HCT116 (cell line): ENCODE measurements around the gene FOXJ2. TPM values are rescaled to one million over a fixed set of nuclear protein-coding genes. Genes with fewer than 3 reads are reported as not detected.

Experiments
- ATAC-seq: fragments of 200-7000 bp; cut with Tn5 transposase; 2 replicates; pipeline ENCODE4 v1.9.1; 2020; ENCODE audit warnings: mild to moderate bottlenecking, moderate library complexity
- BruUV-seq: library from RNA; stranded (reverse); fragments of 400-500 nt; replicated peaks from 2 replicates; lab custom pipeline; 2021; lab: Mats Ljungman, UMichigan
- CTCF ChIA-PET: fragments of 300-600 bp; sonication (Branson Sonifier 250); formaldehyde crosslinking; loops from one replicate; lab custom pipeline; 2021; ENCODE audit warnings: antibody characterized with exemption; lab: Charles Lee
- POLR2A ChIA-PET: fragments of 300-600, 350-600 bp; sonication (Branson Sonifier 250); formaldehyde crosslinking; loops from one replicate; lab custom pipeline; 2021; ENCODE audit warnings: antibody characterized with exemption; lab: Charles Lee
- RAD21 ChIA-PET, 2 experiments: fragments of 300-600 bp; sonication (Branson Sonifier 250); formaldehyde crosslinking; loops; one replicate each; lab custom pipeline; 2023; ENCODE audit warnings: low total read pairs in 2 of 2; ENCODE audit not compliant: uncharacterized antibody in 2 of 2, unreplicated experiment in 2 of 2, low non-redundant PET in 1 of 2; lab: Charles Lee
- DNase-seq: peaks from one replicate; pipeline ENCODE4 v3.0.0-alpha.2; 2010; ENCODE audit warnings: low read depth, low spot score
- H2AFZ ChIP-seq: fragments of 200-600 bp; shearing (Covaris generic), sonication (generic); 2 replicates; pipeline ENCODE4 v1.6.1; 2017; ENCODE audit warnings: low read depth, mixed run types, mixed read lengths, antibody characterized with exemption, low read length; ENCODE audit not compliant: poor library complexity, severe bottlenecking
- H3K27ac ChIP-seq: 2 replicates; pipeline ENCODE4 v1.5.1; 2012; ENCODE audit warnings: low read depth, low read length
- H3K27me3 ChIP-seq: fragments of 200-600 bp; sonication (generic); 2 replicates; pipeline ENCODE4 v1.6.1; 2016; ENCODE audit warnings: mixed run types, low read length, mixed read lengths; ENCODE audit not compliant: insufficient read depth
- H3K36me3 ChIP-seq, 2 experiments: fragments of 200-500 bp in 1 of 2; fragments of 200-600 bp in 1 of 2; sonication (Bioruptor generic) in 1 of 2; sonication (generic) in 1 of 2; 2 replicates each; pipeline versions ENCODE4 v1.5.1 to v1.6.1; 2014 to 2016; ENCODE audit warnings: low read length in 2 of 2, inconsistent platforms in 1 of 2, mixed read lengths in 1 of 2, mixed run types in 1 of 2; ENCODE audit not compliant: insufficient read depth in 2 of 2, control insufficient read depth in 1 of 2
- H3K4me1 ChIP-seq, 2 experiments: fragments of 200-600 bp in 1 of 2; sonication (generic) in 1 of 2; 2 replicates each; pipeline versions ENCODE4 v1.5.1 to v1.6.1; 2012 to 2017; ENCODE audit warnings: low read length in 2 of 2, inconsistent platforms in 1 of 2, mild to moderate bottlenecking in 1 of 2, mixed read lengths in 1 of 2, mixed run types in 1 of 2, moderate library complexity in 1 of 2; ENCODE audit not compliant: insufficient read depth in 2 of 2, control insufficient read depth in 1 of 2
- H3K4me2 ChIP-seq: fragments of 200-600 bp; sonication (generic); 2 replicates; pipeline ENCODE4 v1.6.1; 2017; ENCODE audit warnings: mixed run types, low read length, mixed read lengths
- H3K4me3 ChIP-seq, 2 experiments: fragments of 200-600 bp in 1 of 2; sonication (generic) in 1 of 2; replicated peaks in 1 of 2; 2 replicates each; pipeline ENCODE4 v1.5.1; 2011 to 2016; ENCODE audit warnings: low read length in 2 of 2, control low read depth in 1 of 2, low read depth in 1 of 2, mild to moderate bottlenecking in 1 of 2, mixed read lengths in 1 of 2, mixed run types in 1 of 2
- H3K79me2 ChIP-seq: fragments of 200-600 bp; sonication (generic); 2 replicates; pipeline ENCODE4 v1.6.1; 2017; ENCODE audit warnings: mild to moderate bottlenecking, mixed run types, low read length, moderate library complexity, mixed read lengths; ENCODE audit not compliant: insufficient read depth
- H3K9ac ChIP-seq: fragments of 200-600 bp; sonication (generic); 2 replicates; pipeline ENCODE4 v1.6.1; 2016; ENCODE audit warnings: low read length, mixed read lengths
- H3K9me2 ChIP-seq: fragments of 200-600 bp; sonication (generic), shearing (Covaris generic); 2 replicates; pipeline ENCODE4 v1.6.1; 2017; ENCODE audit warnings: mixed run types, mild to moderate bottlenecking, moderate library complexity; ENCODE audit not compliant: insufficient read depth
- H3K9me3 ChIP-seq, 2 experiments: fragments of 200-500 bp in 1 of 2; fragments of 200-600 bp in 1 of 2; sonication (Bioruptor generic) in 1 of 2; sonication (generic) in 1 of 2; 2 replicates each; pipeline ENCODE4 v1.6.1; 2014 to 2017; ENCODE audit warnings: low read length in 2 of 2, mixed read lengths in 2 of 2, inconsistent platforms in 1 of 2, low read depth in 1 of 2, mild to moderate bottlenecking in 1 of 2, mixed run types in 1 of 2, moderate library complexity in 1 of 2; ENCODE audit not compliant: control insufficient read depth in 1 of 2, insufficient read depth in 1 of 2
- H4K20me1 ChIP-seq: fragments of 200-600 bp; sonication (generic), shearing (Covaris generic); 2 replicates; pipeline ENCODE4 v1.6.1; 2017; ENCODE audit warnings: mixed run types, mild to moderate bottlenecking, moderate library complexity; ENCODE audit not compliant: insufficient read depth
- CEBPB ChIP-seq: IDR thresholded peaks from 2 replicates; pipeline ENCODE4 v1.6.1; 2012; ENCODE audit warnings: low read depth
- CTCF ChIP-seq, 3 experiments: fragments of 200-600 bp in 1 of 3; sonication (generic) in 1 of 3; IDR thresholded peaks in 2 of 3; conservative IDR thresholded peaks in 1 of 3; 2 replicates each; pipeline ENCODE4 v1.5.1; 2012 to 2017; ENCODE audit warnings: low read depth in 2 of 3, low read length in 2 of 3, antibody characterized with exemption in 1 of 3, borderline replicate concordance in 1 of 3, control low read depth in 1 of 3, mild to moderate bottlenecking in 1 of 3, mixed read lengths in 1 of 3, mixed run types in 1 of 3, moderate library complexity in 1 of 3; ENCODE audit not compliant: insufficient read depth in 1 of 3
- ELF1 ChIP-seq: IDR thresholded peaks from 2 replicates; pipeline ENCODE4 v1.6.1; 2012; ENCODE audit warnings: low read depth, borderline replicate concordance
- RAD21 ChIP-seq: IDR thresholded peaks from 2 replicates; pipeline ENCODE4 v1.6.1; 2012; ENCODE audit warnings: low read depth, mild to moderate bottlenecking
- SP1 ChIP-seq: IDR thresholded peaks from 2 replicates; pipeline ENCODE4 v1.6.1; 2012; ENCODE audit warnings: low read depth
- SRF ChIP-seq: IDR thresholded peaks from 2 replicates; pipeline ENCODE4 v1.6.1; 2012; ENCODE audit warnings: low read depth
- intact Hi-C: fragments of 100-400 bp; cut with micrococcal nuclease; formaldehyde crosslinking; loops from 2 replicates; pipeline ENCODE4 v1.10.0; 2022
- total RNA-seq: library from RNA; stranded (reverse); gene quantifications from one replicate; pipeline ENCODE4 v1.2.1, GENCODE V29; 2021; ENCODE audit not compliant: unreplicated experiment

The FOXJ2 gene
- total RNA-seq, 1 experiment from 2014 or later: 20.3 TPM

GRCh38 chr12:8064131-8064530 lies 31.6 kb downstream of the FOXJ2 start:
- no peak for TF ChIP-seq ELF1
- Histone ChIP-seq H3K4me3 (no peak overlapping the region), H4K20me1 (no peaks in the 10 kb centered on the region), H3K36me3 (no peaks in the 10 kb centered on the region), H3K4me2 (no peak overlapping the region), H3K27me3 (no peaks in the 10 kb centered on the region), H3K27ac (no peak overlapping the region), H3K9me3 (no peaks in the 10 kb centered on the region), H3K9me2 (no peaks in the 10 kb centered on the region), H3K9ac (no peak overlapping the region), H2AFZ (no peak overlapping the region), H3K4me1 (no peaks in the 10 kb centered on the region), H3K79me2 (no peaks in the 10 kb centered on the region)
- BruUV-seq: no TSS peak
- DNase-seq: no peak
- intact Hi-C loops: no loop called here
- ChIA-PET POLR2A (no interaction called here), CTCF (no interaction called here), RAD21 (no interaction called here)
- ATAC-seq: no peak

GRCh38 chr12:8065991-8066594 lies 33.6 kb downstream of the FOXJ2 start, which contains the start of gene C3AR1:
TSS of gene C3AR1 (minus strand) at chr12:8066359. CDS start at chr12:8060185, 6,174 bp downstream.
- no peaks in the 10 kb centered on the region for H3K9me2 ChIP-seq
- H2AFZ ChIP-seq: no peak within 1 kb of the TSS
- H3K9me3 ChIP-seq: no peaks in the 10 kb centered on the region
- CTCF ChIA-PET: interaction anchor here (1.1 kb wide), 1 partner anchor 20 kb away, joined by 6 read pairs; no protein-coding TSS in a partner anchor
- no peak within 1 kb of the TSS for H3K4me3 ChIP-seq
- no peaks in the 10 kb centered on the region for H3K4me1 ChIP-seq
- H3K4me2 ChIP-seq: no peak within 1 kb of the TSS
- no peaks in the 10 kb centered on the region for H3K36me3 ChIP-seq
- no peak for DNase-seq
- H3K79me2 ChIP-seq: no peaks in the 10 kb centered on the region
- RAD21 ChIA-PET: no interaction called here
- ATAC-seq: no peak
- H3K27me3 ChIP-seq: no peaks in the 10 kb centered on the region
- TF ChIP-seq CTCF (IDR thresholded peaks at IDR 0.05 in 2 of 3, conservative IDR thresholded peaks at IDR 0.05 in 1 of 3; ENCODE audit: borderline replicate concordance in 1 of 3, insufficient read depth in 1 of 3, low read depth in 2 of 3, low read length in 2 of 3) (no peak), SP1 (no peak), SRF (no peak), CEBPB (no peak), RAD21 (no peak)
- H3K9ac ChIP-seq: no peak within 1 kb of the TSS
- no peaks in the 10 kb centered on the region for H4K20me1 ChIP-seq
- intact Hi-C loops: no loop called here
- POLR2A ChIA-PET: no interaction called here
- no peak within 1 kb of the TSS for H3K27ac ChIP-seq
- BruUV-seq: no TSS peak
